Mesodermal cell (in vitro differentiated cells): Measurements from ENCODE around the gene HIRA.
"Not testable (repeated sequence)": the region's sequence is repeated elsewhere in the genome, so short reads cannot be mapped to it uniquely, and the experiment has no call there.

Experiments used
- H3K27ac ChIP-seq: 2 replicates; pipeline ENCODE4 v1.7.0; 2013; ENCODE audit warnings: mild to moderate bottlenecking, low read depth, low read length, moderate library complexity; ENCODE audit not compliant: severe bottlenecking
- H3K36me3 ChIP-seq: 2 replicates; pipeline ENCODE4 v1.7.1; 2013; ENCODE audit warnings: mild to moderate bottlenecking, low read length, moderate library complexity; ENCODE audit not compliant: control insufficient read depth, insufficient read depth
- H3K4me1 ChIP-seq: one replicate; pipeline ENCODE4 v1.7.1; 2013; ENCODE audit warnings: mild to moderate bottlenecking, low read length; ENCODE audit not compliant: insufficient read depth, control insufficient read depth, poor library complexity, severe bottlenecking
- H3K4me3 ChIP-seq: 2 replicates; pipeline ENCODE4 v1.7.0; 2013; ENCODE audit warnings: low read length, control low read depth, mild to moderate bottlenecking; ENCODE audit not compliant: insufficient read depth, poor library complexity, severe bottlenecking; ENCODE audit errors: extremely low read depth
- H3K9me3 ChIP-seq: 2 replicates; pipeline ENCODE4 v1.7.1; 2013; ENCODE audit warnings: mild to moderate bottlenecking, low read length, moderate library complexity; ENCODE audit not compliant: control insufficient read depth
- WGBS, 2 experiments: methylation state at CpG; one replicate each; pipeline ENCODE4 v1.1.5; 2013; ENCODE audit warnings: missing lambda C conversion rate in 2 of 2; ENCODE audit not compliant: insufficient coverage in 2 of 2; 5-methylcytosine and 5-hydroxymethylcytosine counted together

HIRA gene

DNA sequence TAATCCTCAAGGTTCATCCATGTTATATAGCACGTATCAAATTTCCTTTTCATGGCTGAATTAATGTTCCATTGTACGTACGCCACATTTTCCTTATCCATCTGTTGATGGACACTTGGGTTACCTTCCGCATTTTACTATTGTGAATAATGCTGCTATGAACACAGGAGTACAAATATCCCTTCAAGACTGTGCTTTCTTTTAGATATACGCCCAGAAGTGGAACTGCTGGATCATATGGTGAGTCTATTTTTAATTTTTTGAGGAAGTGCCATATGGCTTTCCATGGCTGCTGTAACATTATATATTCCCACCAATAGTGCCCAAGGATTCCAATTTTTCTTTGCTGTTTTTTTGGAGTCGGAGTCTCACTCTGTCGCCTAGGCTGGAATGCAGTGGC lies 6.8 kb upstream of the HIRA start:
- Histone ChIP-seq H3K36me3 (peaks cover 75% of the 10 kb centered on the region), H3K9me3 (no peaks in the 10 kb centered on the region)

GRCh38 chr22:19436444-19437161 lies 5.1 kb upstream of the HIRA start:
- H3K4me1 ChIP-seq, H3K9me3 ChIP-seq, H3K4me3 ChIP-seq, H3K27ac ChIP-seq: not testable (repeated sequence)
- H3K36me3 ChIP-seq = peaks cover 58% of the 10 kb centered on the region
- WGBS, 2 experiments = 90 to 100% methylated on average over 1 to 2 of the region's 9 CpGs

More for the DNA sequence above, 6.8 kb upstream of the HIRA start:
- Histone ChIP-seq H3K4me1 (no peaks in the 10 kb centered on the region), H3K27ac (no peak overlapping the region), H3K4me3 (no peak overlapping the region)
- WGBS, 2 experiments = 85 to 89% methylated on average over 2 to 3 of the region's 7 CpGs

GRCh38 chr22:19434829-19435580 lies 3.5 kb upstream of the HIRA start:
- Histone ChIP-seq H3K4me3 (no peak overlapping the region), H3K36me3 (peaks cover 42% of the 10 kb centered on the region), H3K9me3 (no peaks in the 10 kb centered on the region), H3K4me1 (peaks cover 3% of the 10 kb centered on the region), H3K27ac (no peak overlapping the region)
- WGBS, 2 experiments = 86 to 92% methylated on average over 1 to 2 of the region's 2 CpGs

DNA sequence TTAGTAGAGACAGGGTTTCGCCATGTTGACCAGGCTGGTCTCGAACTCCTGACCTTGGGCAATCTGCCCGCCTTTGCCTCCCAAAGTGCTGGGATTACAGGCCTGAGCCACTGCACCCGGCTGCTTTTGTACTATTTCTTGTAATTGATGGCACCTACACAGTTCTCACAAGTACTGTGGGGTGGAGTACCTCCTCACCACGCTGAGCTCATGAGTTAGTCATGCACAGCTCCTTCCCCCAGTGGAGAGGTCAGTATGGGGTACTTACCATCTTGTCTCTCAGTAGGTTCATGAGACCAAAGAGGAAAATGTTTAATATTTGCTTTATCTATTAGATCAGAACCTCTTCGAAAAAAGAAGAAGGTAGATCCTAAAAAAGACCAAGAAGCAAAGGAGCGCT lies 2.9 kb upstream of the HIRA start:
- WGBS, 2 experiments = 84 to 91% methylated on average over 5 to 6 of the region's 7 CpGs
- Histone ChIP-seq H3K27ac (no peak overlapping the region), H3K36me3 (peaks cover 36% of the 10 kb centered on the region), H3K4me1 (peaks cover 7% of the 10 kb centered on the region), H3K9me3 (no peaks in the 10 kb centered on the region), H3K4me3 (no peak overlapping the region)

DNA sequence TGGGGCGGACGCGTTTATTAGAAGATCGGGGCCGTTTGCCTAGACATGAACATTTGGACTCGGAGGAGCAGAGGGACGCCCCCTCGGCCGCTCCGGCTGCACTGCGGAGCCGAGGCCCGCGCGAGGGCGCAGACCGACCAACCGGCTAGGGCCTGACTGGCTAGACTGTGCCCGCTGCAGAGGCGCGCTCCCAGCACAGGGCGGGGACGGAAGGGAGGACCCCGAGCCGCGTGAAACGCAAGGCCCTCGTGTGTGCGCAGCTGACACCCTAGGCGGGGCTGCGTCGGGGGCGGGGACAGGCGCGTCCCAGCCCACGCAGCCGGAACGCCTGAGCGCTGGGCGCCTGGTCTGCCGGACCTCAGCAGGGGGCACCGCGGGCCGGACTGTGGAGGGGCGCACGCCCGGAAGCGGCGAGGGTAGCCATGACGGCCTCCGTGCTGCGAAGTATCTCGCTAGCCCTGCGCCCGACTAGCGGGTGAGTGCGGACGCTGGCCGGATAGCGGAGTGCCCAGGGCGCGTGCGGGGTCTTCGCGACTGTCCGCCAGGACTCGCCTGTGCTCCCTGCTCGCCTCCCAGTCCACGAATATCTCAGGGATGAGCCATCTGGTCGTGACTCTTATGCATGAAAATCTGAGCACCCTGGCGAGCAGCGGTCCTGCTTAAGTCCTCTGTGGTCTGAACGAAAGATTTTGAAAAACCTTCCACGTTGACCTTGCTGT lies 759 bp upstream of the HIRA start, which contains the start of gene MRPL40:
MRPL40 (plus strand) TSS at position 413 of the 719 bp plus-strand sequence; CDS start at position 423, 10 bp downstream.
- 0% methylated on average over 68 to 71 of the region's 74 CpGs for WGBS, 2 experiments
- Histone ChIP-seq H3K27ac (peak within 1 kb of the TSS; percentile 89), H3K4me1 (peaks cover 7% of the 10 kb centered on the region), H3K36me3 (peaks cover 29% of the 10 kb centered on the region), H3K9me3 (no peaks in the 10 kb centered on the region), H3K4me3 (peak within 1 kb of the TSS; percentile 86)

DNA sequence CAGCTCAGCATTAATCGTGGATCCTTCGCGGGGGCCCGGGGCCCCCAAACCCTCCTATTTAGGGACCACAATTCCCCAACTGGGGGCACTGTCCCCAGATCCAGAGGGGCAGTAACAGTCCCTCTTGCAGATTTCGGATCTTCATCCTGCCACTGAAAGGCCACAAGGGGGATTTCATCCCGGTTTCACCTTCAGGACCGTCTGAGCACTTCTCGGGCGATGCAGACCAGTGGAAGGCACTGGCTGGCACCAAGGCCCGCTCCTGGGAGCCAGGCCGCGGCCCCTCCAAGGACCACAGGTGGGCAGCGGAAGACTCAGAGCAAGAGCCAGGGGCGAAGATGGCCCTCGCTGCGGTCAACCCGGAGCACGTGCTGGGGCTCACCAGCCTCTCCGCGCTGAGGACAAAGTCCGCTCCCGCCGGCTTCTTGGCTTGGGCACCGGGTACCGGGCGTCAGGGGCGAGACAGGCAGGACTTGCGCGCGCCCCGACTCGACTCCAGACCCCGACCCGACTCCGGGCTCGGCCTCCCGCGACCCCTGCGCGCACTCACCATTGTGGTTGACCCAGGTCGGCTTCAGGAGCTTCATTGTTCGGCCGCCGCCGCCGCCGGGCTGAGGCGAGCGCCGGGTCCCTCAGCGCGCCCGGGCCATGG lies 517 bp downstream of the HIRA start:
- H3K27ac ChIP-seq = peak overlapping the region; percentile 84
- H3K4me3 ChIP-seq = peak overlapping the region; percentile 86
- WGBS, 2 experiments = 0% methylated on average over 25 to 43 of the region's 53 CpGs
- H3K4me1 ChIP-seq = peaks cover 7% of the 10 kb centered on the region
- H3K36me3 ChIP-seq = peaks cover 25% of the 10 kb centered on the region
- no peaks in the 10 kb centered on the region for H3K9me3 ChIP-seq

DNA sequence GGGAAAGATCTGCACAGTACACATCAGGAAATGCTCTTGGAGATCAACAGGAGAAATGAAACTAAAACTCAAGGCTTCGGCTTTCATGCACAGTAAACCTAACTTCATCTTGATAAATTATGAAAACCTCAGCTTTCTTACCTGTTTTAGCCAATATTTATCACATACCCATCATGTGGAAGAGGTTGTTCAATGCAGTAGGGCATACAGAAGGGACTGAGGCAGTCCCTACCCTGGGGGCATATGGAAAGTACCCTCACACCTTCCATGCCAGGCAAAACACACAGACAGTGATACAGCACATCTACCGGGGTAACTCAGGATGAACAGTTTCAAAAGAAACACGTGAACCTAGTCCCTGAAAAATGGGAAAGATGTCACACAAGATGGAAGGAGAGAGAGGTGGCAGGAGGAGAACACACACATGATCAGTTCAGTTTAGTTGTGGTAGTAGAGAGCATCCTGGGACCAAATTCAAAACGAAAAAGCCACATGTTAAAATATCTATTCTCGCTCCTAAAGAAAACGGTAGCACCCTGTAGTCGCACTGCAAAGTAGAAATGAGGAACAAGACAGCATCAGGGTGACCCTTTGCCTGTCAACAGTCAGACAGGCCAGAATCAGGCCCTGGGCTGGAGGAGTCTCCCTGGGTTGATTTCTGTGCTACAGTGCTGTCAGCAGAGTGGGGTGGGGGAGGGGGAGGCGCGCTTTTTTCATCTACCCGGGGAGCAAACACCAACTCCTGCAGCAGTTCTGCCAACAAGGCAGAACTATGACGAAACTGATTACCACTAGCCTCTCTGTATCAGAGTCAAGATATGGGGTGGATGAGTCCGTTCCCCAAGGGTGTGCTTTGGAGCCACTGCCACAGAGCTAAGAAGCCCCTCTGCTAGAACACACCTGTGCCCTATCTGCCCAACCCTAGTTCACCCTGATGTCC lies 1.3 kb downstream of the HIRA start:
- H3K4me1 ChIP-seq = peaks cover 7% of the 10 kb centered on the region
- H3K9me3 ChIP-seq = no peaks in the 10 kb centered on the region
- H3K27ac ChIP-seq = peak overlapping the region; percentile 84
- H3K4me3 ChIP-seq = peak overlapping the region; percentile 86
- peaks cover 19% of the 10 kb centered on the region for H3K36me3 ChIP-seq
- 54 to 92% methylated on average over 3 to 7 of the region's 12 CpGs for WGBS, 2 experiments

GRCh38 chr22:19424186-19424500 lies 7.4 kb downstream of the HIRA start:
- no peak overlapping the region for H3K4me3 ChIP-seq
- H3K9me3 ChIP-seq = no peaks in the 10 kb centered on the region
- H3K27ac ChIP-seq = peak overlapping the region; percentile 60
- H3K4me1 ChIP-seq = peaks cover 19% of the 10 kb centered on the region
- 90 to 93% methylated on average over 2 to 3 of the region's 3 CpGs for WGBS, 2 experiments
- H3K36me3 ChIP-seq = peaks cover 11% of the 10 kb centered on the region

GRCh38 chr22:19422440-19423301 lies 8.9 kb downstream of the HIRA start:
- 67 to 70% methylated on average over 10 to 11 of the region's 11 CpGs for WGBS, 2 experiments
- H3K4me3 ChIP-seq = no peak overlapping the region
- peak overlapping the region; percentile 60 for H3K27ac ChIP-seq

More at GRCh38 chr22:19422440-19423301, 8.9 kb downstream of the HIRA start:
- peaks cover 15% of the 10 kb centered on the region for H3K36me3 ChIP-seq
- no peaks in the 10 kb centered on the region for H3K9me3 ChIP-seq
- H3K4me1 ChIP-seq = peaks cover 19% of the 10 kb centered on the region
